Measurements from ENCODE around the gene IGF1R. TPM values are rescaled to one million over a fixed set of nuclear protein-coding genes. Genes with fewer than 3 reads are reported as not detected.

The IGF1R gene
- total and polyA plus RNA-seq, 2 experiments from 2014 or later: 9.5 to 92.4 TPM

GRCh38 chr15:98801234-98801561 lies 152.9 kb downstream of the IGF1R start:
- no peak for TF ChIP-seq CTCF (IDR thresholded peaks at IDR 0.05; ENCODE audit: low read depth, low read length)
- peaks cover 25% of the 10 kb centered on the region for H3K4me1 ChIP-seq (ENCODE audit: low read depth)
- H3K27ac ChIP-seq: peak overlapping the region; percentile 37
- H3K27me3 ChIP-seq: no peaks in the 10 kb centered on the region
- H3K36me3 ChIP-seq: no peaks in the 10 kb centered on the region
- H3K9me3 ChIP-seq (ENCODE audit: low read depth): no peaks in the 10 kb centered on the region
- no peak for DNase-seq (ENCODE audit: low read depth in 1 of 2, low spot score in 1 of 2)
- no peak overlapping the region for H3K4me3 ChIP-seq

GRCh38 chr15:98802187-98802586 lies 153.8 kb downstream of the IGF1R start:
- no peaks in the 10 kb centered on the region for H3K9me3 ChIP-seq (ENCODE audit: low read depth)
- H3K27me3 ChIP-seq: no peaks in the 10 kb centered on the region
- H3K4me1 ChIP-seq (ENCODE audit: low read depth): peaks cover 27% of the 10 kb centered on the region
- no peaks in the 10 kb centered on the region for H3K36me3 ChIP-seq
- TF ChIP-seq CTCF (IDR thresholded peaks at IDR 0.05; ENCODE audit: low read depth, low read length): no peak
- no peak overlapping the region for H3K4me3 ChIP-seq
- no peak for DNase-seq (ENCODE audit: low read depth in 1 of 2, low spot score in 1 of 2)
- H3K27ac ChIP-seq: no peak overlapping the region

GRCh38 chr15:98803228-98804056 lies 155.1 kb downstream of the IGF1R start:
- Histone ChIP-seq H3K4me1 (ENCODE audit: low read depth) (peaks cover 34% of the 10 kb centered on the region), H3K27ac (no peak overlapping the region), H3K4me3 (no peak overlapping the region), H3K27me3 (no peaks in the 10 kb centered on the region), H3K9me3 (ENCODE audit: low read depth) (no peaks in the 10 kb centered on the region), H3K36me3 (no peaks in the 10 kb centered on the region)
- no peak for DNase-seq (ENCODE audit: low read depth in 1 of 2, low spot score in 1 of 2)
- TF ChIP-seq CTCF (IDR thresholded peaks at IDR 0.05; ENCODE audit: low read depth, low read length): no peak

- no peak overlapping the region for H3K27ac ChIP-seq
- TF ChIP-seq CTCF (IDR thresholded peaks at IDR 0.05; ENCODE audit: low read depth, low read length): no peak
- DNase-seq (ENCODE audit: low read depth in 1 of 2, low spot score in 1 of 2): no peak
- no peaks in the 10 kb centered on the region for H3K27me3 ChIP-seq
- no peaks in the 10 kb centered on the region for H3K36me3 ChIP-seq
- H3K4me1 ChIP-seq (ENCODE audit: low read depth): peaks cover 34% of the 10 kb centered on the region
- no peaks in the 10 kb centered on the region for H3K9me3 ChIP-seq (ENCODE audit: low read depth)
- H3K4me3 ChIP-seq: no peak overlapping the region
Measured at GRCh38 chr15:98804057-98804380, 155.7 kb downstream of the IGF1R start.

- TF ChIP-seq CTCF (IDR thresholded peaks at IDR 0.05; ENCODE audit: low read depth, low read length): peak; percentile 5
- Histone ChIP-seq H3K9me3 (ENCODE audit: low read depth) (no peaks in the 10 kb centered on the region), H3K27ac (peak overlapping the region; percentile 46), H3K4me1 (ENCODE audit: low read depth) (peaks cover 19% of the 10 kb centered on the region), H3K27me3 (no peaks in the 10 kb centered on the region), H3K36me3 (no peaks in the 10 kb centered on the region), H3K4me3 (no peak overlapping the region)
- DNase-seq (ENCODE audit: low read depth in 1 of 2, low spot score in 1 of 2): no peak
Measured at GRCh38 chr15:98805434-98806274, 157.3 kb downstream of the IGF1R start.
